Measurements from ENCODE around the gene MAML3.

The MAML3 gene

DNA sequence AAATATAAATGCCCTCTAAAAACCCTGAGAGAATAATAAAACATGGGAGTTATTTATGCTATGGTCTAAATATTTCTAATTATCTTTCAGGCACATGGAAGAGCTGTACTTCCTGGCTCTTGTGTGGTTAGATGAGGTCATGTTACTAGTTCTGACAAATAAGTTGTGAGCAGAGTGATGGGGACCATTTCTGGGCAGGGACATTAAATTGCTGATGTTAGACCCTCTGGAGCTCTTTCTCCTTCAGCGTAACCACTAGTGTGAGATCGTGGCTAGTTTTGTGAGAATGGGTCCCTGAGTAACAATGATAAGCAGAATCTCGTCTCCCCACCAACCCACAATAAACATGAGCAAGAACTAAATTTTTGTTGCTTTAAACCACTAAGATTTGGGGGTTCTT, 108.0 kb downstream of the MAML3 start:
- no peak for DNase-seq (ENCODE audit: low read depth)

DNA sequence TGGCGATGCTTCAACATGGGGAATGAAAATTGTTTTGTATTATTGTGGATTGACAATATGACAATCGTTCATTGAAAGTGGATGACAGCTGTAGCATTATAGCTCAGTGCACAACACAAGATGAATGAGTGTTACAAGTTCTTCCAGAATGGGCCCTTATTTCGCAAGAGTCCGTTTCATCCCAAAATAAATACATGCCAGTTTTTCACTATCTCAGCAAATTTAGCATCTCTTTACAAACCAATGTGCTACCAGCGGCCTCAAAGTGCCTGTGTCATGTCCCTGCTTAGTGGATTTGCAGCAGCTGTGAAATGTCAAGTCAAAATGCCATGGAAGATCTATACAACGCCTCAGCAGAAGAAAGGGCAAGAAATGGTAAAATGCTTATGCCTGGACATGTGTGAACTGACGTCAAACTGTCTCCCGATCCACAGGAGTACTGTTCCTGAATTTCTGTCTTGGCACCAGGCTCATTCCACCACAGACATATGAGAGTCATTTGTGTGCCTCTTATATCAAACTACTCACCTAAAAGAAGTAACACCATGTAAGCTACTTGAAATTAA, 109.6 kb downstream of the MAML3 start:
- DNase-seq (ENCODE audit: low read depth), result no peak

DNA sequence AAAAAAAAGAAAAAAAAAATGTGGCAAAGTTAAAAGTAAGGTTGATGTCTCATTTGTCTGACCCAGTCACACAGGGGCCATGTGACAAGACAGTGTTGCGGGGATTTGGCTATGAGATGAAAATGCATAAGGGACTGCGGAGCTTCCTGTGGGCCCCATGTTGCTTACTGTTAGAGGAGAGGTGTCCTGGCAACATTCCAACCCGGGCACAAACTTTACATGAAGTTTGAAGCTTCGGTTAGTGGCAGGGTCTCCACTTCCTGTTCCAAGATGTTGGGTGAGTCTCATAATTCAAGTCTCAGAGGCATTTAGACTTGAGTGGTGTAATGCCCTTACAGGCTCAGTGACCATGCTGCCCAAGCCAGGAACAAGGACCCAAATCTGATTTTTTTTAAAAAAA, 111.3 kb downstream of the MAML3 start:
- DNase-seq (ENCODE audit: low read depth), result no peak

DNA sequence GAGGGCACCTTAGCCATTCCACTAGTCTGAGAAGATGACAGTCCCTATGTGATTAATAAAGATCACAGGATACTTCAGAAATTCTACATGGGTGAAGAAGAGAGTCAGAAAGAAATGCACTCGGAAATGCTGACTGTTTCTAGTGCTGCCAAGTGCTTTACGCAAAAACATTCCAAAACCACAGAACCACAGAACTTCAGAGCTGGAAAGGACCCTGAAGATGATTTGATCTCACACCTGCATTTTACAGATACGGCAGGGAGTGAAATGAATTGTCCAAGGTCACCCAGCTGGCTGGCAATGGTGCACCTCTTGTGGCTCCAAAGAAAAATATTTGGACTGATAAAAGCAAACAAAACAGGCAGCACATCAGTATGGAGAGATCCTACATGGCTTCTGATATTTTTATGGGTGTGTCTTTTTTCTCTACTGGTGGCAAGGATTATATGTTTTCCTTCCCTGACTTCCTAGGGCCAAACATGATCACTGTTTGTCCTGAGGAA, 115.9 kb downstream of the MAML3 start:
- no peak for DNase-seq (ENCODE audit: low read depth)

DNA sequence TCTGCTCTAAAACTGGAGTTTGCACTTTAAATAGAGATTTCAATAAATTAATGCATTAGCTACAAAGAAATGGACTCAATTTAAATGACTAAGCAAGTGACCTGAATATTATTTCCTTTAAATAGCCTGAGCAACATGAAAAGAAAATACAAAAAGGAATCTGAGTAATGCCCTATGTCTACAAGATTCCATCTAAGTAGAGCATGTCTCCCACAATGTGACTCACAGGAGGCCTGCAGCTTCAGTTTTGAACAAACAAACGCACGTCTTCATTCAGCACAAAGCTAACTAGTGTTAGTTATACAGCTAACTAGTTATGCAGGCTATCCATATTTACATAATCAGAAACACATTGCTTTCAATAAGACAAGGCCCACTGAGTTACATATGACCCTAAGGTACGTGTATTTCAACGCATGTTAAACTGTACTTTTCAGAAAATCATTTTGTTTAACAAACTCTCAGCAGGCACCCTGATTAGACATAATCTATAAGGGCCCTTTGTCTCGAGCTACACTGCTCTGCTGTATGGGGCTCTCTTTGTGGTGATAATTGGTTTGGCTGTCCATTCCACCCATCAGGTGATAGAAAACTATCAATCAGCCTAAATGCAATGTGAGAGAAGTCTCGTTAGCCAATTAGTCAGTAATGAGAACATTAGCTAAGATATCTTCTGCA, 116.5 kb downstream of the MAML3 start:
- DNase-seq (ENCODE audit: low read depth), result peak; percentile 53

DNA sequence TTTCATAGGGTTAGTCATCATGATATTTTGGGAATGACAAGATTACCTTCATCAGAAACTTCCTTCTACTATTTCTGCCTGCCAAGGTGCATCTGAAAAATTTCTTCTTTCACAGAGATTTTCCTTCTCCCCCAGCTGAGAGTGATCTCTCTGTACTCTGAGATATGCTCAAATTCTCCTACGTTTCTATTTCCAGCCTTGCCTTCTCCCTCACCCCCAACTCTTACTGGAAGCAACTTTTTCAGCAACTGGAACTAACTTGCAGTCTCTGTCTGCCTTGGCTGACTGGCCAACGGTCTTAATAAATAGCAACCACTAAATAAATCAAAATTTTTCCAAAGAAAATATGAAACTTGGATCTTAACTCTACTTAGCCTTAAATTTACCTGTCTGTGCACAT, 122.3 kb downstream of the MAML3 start:
- no peak for DNase-seq (ENCODE audit: low read depth)

DNA sequence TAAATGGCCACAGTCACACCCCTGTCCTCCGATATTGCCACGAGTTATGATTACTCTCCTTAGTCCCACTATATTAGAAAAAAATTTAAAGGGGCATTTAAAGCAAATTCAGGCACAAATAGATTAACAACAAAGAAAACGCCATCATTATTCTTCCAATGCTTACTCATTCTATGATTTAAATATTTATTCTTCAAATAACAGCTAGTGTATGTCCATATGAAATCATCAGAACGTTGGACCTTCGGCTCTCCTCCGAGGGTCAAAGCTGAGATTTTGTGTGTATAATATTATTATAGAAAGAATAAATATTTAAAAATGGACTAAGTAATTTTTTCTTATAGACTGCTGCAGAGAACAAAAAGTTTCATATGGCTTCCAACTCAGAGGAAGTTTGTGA, 122.9 kb downstream of the MAML3 start:
- DNase-seq (ENCODE audit: low read depth), result no peak

DNA sequence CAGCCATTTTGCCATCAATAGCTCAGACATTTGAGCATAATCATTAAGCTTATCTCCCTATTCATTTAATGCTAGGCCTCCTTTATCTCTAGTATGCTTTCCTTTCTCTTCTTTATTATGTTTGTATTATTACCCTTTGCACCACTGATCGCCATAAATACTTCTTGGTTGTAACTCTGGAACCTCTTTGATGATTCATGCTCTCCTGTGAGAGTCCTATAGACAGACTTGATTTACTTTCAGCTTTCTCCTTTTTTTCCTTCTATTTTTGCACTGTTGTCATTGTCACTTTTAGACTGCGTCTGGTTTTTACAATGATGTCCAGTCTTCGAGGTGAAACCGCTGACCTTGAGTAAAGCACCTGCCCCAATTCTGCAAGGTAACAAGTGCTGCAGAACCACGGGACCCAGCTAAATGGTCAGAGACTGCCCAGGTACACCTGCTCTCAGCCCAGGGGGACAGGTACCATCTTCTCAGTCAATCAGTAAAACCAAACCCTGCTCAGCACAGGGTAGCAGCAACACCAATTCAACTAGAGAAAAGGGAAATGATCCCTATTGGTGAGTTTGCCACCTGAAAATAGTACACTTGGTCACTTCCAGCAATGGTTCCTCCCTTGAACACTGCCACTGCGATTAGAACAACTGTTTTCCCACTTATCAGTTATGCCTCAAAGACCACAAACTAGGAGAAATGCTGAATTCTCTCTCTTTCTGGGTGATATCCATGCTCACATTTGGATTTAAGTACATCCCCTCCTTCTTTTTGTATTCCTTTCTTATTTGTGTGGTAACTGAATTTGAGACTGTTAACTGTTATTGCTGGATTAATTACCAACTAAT, 125.1 kb downstream of the MAML3 start:
- no peak for DNase-seq (ENCODE audit: low read depth)

DNA sequence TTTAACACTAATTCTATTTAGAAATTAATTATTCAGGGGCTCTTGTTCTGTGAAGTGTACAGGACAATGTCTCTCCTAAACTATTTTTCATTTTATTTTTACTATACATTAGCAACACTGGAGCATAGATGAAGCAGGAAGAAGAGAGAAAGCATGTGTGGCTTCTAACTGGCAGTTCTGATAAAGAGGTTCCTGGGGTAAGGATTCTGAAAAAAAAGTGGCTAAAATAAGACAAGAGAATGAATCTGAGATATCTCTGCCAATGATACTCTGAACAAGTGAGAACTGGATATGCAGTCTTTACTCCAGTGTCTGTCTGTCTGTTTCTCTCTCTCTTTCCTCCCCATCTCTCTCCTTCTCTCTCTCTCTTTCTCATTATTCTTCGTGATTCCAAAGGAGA, 125.9 kb downstream of the MAML3 start:
- no peak for DNase-seq (ENCODE audit: low read depth)

DNA sequence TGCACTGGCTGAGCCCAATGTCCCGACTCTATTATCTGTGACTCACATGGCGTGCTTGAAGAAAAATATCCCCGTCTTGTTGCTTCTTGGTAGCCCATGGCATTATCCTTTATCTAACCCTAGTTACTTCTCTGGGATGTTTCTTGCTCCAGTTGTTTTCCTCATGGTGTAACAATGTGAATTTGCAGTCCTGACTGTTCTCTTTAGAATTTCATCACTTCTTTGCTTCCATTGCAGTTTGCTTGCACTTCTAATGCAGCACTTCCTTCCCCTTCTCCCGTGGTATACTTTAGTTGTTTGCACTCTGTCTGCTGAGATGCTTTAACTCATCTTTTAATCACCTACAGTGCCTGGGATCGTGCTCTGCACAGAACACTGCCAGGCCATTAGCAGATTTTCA, 126.9 kb downstream of the MAML3 start:
- DNase-seq (ENCODE audit: low read depth), result no peak

DNA sequence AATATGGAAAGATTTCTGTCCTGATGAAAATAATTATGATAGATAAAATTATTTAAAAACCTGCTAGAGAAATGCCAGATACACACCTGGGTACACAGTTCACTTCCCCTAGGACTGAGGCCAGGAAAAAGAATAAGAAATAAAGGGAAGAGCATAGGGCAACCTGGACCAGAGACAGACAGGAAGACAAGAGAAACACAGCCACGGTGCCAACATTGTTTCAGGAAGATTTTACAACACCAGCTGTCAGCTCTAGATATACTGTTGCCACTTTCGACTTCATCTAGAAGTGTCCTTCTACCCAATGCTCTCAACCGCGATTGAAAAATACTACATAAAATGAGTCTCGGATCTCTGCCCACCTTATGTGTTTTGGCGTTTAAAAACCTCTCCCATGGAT, 128.5 kb downstream of the MAML3 start:
- no peak for DNase-seq (ENCODE audit: low read depth)

DNA sequence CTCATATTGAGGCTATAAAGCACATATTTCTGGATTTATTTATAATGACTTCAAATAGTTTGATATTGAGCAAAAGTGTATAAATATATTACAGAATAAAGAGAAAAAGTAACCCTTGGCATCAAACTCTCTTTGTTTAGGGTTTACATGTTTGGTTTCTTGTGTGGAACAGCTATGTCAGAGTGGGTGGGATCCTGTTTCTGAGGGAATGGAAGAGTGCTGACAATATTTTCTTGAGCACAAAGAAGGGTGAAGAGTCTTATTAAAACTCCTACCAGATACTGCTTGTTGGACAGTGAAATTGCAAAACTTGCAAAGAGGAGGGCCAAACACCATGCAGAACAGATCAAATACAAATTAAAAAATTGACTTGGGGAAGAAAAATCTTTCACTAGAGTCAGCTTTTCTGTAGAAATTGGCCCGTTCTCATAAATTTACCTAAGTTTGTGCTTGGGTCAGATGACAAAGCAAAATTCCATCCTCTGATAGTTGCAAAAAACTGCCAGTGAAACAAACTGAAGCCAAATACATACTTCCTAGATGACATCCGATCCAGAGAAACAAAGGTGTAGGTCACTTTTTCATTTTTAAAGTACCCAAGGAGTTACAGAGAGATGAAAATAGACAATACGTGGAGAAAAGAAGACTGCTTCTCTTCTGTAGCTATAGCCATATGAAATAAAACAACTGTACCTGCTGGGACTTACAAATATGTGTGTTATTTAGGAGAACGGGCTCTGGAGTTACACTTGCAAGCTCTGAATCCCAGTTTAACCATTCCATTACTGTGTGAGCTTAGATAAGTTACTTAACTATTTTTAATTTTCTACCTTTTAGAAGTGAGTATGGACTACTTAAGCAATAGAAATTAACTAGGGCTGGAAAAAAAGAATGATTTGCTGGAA, 133.3 kb downstream of the MAML3 start:
- no peak for DNase-seq (ENCODE audit: low read depth)

DNA sequence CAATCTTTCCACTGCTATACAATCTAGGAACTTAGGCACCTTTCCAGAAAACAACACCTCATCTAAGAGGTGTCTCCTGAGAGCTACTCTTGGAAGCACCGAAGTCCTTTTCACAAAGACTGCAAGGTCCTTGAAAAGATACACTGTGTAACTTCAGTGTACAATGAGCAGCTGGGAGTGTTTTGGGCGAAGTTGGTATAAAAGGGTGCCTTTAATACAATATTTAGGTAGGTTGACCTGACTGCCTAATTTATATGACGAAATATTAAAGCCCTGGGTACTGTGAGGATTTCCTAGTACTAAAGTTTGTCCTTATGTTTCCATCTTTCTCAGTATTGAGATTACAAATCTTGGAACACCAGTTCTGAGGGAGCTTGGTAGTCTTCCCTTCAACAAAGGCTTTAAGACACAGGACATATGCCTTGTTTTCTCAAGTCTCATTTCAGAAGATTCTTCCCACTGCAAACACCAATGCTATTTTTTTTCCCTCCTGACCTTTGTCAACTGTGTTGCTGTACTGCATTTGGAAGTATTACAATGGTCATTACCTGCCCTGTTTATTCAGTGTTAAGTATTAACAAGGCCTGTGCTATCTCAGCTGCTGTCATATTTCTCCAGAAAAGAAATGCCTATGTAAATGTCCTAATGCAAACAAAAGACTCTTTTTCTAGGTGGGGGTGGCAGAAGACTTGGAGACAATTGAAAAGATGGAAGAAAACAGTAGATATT, 134.2 kb downstream of the MAML3 start:
- no peak for DNase-seq (ENCODE audit: low read depth)

DNA sequence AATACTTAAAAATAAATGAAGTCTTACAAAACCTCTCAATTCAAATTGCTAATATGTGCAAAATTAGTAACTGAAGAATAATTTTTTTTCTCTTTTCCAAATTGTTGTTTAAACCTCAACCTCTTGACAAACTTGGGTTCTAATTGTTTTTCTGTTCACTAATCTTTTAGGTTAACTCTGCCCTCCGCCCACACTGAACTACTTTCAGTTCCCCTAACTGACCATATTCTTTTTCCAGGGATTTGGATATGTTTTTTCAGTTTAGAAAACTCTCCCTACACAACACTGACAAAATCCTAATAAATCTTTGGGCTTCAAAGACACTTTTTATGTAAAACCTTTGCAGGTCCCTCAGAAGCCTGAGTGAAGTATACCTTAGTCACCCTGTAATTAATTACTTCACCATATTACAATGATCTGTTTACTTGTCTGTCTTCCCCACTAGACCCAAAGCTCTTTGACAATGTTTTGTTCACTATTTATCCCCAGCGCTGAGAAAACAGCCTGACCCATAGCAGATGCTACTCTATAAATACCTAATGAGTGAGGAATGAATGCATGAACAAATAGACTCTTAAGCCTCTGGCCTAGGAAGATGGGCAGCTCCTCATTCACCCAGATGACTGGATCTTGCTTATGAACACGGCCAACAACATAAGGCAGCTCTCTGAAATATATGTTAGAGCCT, 134.9 kb downstream of the MAML3 start:
- no peak for DNase-seq (ENCODE audit: low read depth)

DNA sequence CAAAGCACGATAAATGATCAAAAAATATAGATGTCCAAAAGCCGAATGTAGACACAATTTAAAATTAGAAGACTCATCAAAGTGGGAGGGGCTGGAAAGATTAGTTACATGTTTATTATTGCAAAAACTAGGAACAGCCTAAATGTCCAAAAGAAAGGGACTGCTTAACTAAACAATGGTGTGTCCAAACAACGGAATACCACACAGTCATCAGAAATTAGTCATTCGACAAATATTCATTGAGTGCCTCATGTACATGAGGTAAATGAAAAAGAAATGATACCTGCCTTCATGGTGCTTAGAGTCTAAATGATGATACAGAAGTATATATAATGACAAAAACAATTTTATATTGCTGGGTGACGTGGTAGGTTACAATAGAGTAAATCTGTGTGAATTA, 139.7 kb downstream of the MAML3 start:
- DNase-seq (ENCODE audit: low read depth), result no peak

DNA sequence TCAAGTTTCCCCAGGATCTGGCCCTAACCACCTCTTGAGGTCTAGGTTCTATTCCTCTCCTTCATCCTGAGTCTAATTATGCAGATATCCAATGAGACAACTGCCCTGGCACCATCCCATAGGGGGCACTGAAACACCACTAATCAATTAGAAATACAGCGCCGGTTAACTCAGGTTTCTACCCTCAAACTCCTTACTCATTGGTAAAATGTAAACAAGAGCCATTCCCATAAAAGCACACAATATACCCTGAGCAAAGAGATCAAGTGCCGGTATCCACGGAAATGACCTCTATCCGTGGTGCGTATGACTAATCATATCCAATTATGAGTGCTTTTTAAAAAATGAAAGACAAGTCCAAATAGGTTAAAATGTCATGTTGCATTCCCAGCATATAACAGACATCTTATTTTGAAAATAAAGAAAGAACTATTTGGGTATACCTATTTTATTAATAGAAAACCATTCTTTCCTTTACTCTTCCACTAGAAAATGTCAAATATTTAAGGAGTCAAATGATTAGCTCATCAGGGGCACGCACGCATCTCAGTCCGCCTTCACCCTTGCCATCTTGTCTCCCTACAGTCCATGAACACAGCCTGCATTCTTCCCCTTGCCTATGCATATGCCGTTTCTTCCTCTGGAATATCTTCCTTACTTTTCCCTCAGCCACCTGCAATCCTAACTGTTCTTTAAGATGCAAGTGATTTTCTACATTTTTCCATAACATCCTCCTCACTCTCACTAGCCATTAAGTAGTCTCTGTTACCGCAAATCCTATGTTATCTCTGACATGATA, 141.1 kb downstream of the MAML3 start:
- peak; percentile 77 for DNase-seq (ENCODE audit: low read depth)

DNA sequence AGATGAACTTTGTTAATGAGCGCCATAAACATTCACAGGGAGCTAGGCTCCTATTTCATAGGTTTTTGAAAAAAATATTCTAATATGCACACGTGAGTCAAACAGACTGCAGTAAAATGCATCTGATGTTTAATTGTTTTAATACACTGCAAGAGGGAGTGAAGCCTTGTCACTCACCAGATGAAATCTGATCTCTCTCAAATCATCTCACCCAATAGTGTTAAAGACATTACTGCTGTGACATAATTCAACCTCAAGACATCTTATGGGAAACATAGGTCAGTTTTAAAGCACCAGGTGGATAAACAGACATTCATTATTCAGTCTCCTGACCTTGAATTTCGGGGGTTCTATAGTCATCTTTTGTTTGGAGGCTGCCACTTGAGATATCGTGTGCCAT, 148.3 kb downstream of the MAML3 start:
- DNase-seq (ENCODE audit: low read depth), result no peak

DNA sequence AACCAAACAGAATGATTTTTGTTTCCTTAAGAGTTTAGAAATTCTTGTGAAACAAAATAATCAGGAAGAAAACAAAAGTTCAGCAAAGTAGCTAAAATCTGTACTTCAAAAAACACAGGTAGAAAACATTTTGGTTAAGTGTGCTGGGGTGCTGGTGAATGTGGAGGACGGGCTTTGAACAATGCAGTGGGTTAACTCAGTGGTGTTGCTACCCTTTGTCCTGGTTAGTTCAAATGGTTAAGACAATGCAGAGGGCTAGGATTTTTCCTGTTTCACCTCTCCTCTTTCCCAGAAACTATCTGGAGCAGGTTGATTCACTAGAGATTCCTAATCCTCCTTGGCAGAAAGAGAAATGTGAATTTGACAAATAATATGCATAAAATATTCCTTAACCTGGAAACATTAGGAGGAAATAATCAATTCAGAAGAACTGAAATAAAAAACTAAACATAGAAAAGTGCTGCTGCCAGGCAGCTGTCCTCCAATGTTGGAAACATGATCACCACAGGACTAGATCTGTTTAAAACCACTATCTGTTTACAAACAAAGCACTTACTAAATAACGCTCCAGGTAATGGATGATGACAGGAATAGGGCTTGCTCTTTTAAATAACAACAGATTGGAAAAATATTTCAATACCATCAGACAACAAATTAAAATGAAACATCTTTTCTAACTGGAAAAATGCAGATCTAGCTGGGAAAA, 148.9 kb downstream of the MAML3 start:
- DNase-seq (ENCODE audit: low read depth), result no peak

DNA sequence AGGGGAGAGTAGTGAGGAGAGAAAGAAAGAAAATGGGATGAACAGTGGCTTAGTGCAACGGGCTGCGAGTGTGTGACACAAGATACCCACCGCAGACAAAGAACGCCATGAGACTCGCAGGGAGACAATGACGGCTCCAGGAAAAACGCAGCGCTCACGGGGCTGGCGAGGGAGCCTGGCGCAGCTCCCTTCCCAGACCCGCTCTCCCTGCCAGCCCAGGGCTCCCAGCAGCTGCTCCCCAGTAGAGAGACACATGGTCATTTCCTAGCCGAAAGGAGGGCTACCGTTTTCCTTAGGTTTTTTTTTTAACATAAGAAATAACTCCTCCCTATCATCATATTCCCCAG, 149.5 kb downstream of the MAML3 start:
- no peak for DNase-seq (ENCODE audit: low read depth)
